ENCODE data around the gene HYI. TPM values are rescaled to one million over a fixed set of nuclear protein-coding genes. Genes with fewer than 3 reads are reported as not detected.

HYI gene
- polyA plus RNA-seq, 1 donor from 2014 or later: 14.8 TPM

GRCh38 chr1:43488165-43488564 is 34.4 kb upstream of the HYI start:
- H3K27ac ChIP-seq (ENCODE audit: low read length): no peak overlapping the region
- peaks cover 3% of the 10 kb centered on the region for H3K9me3 ChIP-seq (ENCODE audit: low read length)
- H3K9me2 ChIP-seq (ENCODE audit: insufficient read depth, low read length): no peaks in the 10 kb centered on the region
- no peak overlapping the region for H3K9ac ChIP-seq (ENCODE audit: low read length)
- TF ChIP-seq EZH2 (IDR thresholded peaks at IDR 0.05; ENCODE audit: borderline replicate concordance, insufficient read depth, low read length, poor library complexity, severe bottlenecking) (no peak), SMC3 (conservative IDR thresholded peaks at IDR 0.05; ENCODE audit: poor library complexity) (no peak), MXI1 (conservative IDR thresholded peaks at IDR 0.05; ENCODE audit: poor library complexity, severe bottlenecking) (no peak), EP300 (conservative IDR thresholded peaks at IDR 0.05; ENCODE audit: poor library complexity, severe bottlenecking) (no peak), TAF1 (IDR thresholded peaks at IDR 0.05; ENCODE audit: low read depth) (no peak), REST (IDR thresholded peaks at IDR 0.05; ENCODE audit: borderline replicate concordance) (no peak)
- H4K20me1 ChIP-seq (ENCODE audit: insufficient read depth): no peaks in the 10 kb centered on the region
- H2AFZ ChIP-seq (ENCODE audit: low read depth, low read length): no peak overlapping the region
- H3K4me3 ChIP-seq (ENCODE audit: low read length): no peak overlapping the region
- H3K79me2 ChIP-seq (replicated peaks; ENCODE audit: insufficient read depth, low read length): no peaks in the 10 kb centered on the region
- H3K36me3 ChIP-seq (ENCODE audit: insufficient read depth, low read length): no peaks in the 10 kb centered on the region
- H3F3A ChIP-seq (ENCODE audit: insufficient read depth, low read length, poor library complexity, severe bottlenecking): no peaks in the 10 kb centered on the region
- H3K4me2 ChIP-seq (ENCODE audit: low read length): no peak overlapping the region
- H3K27me3 ChIP-seq (ENCODE audit: insufficient read depth, low read depth, low read length): no peaks in the 10 kb centered on the region

GRCh38 chr1:43484367-43484766 is 30.6 kb upstream of the HYI start:
- no peaks in the 10 kb centered on the region for H3K79me2 ChIP-seq (replicated peaks; ENCODE audit: insufficient read depth, low read length)
- no peak overlapping the region for H3K4me2 ChIP-seq (ENCODE audit: low read length)
- H3K9me2 ChIP-seq (ENCODE audit: insufficient read depth, low read length): no peaks in the 10 kb centered on the region
- no peak overlapping the region for H2AFZ ChIP-seq (ENCODE audit: low read depth, low read length)
- no peaks in the 10 kb centered on the region for H3K36me3 ChIP-seq (ENCODE audit: insufficient read depth, low read length)
- no peaks in the 10 kb centered on the region for H3K9me3 ChIP-seq (ENCODE audit: low read length)
- no peaks in the 10 kb centered on the region for H3F3A ChIP-seq (ENCODE audit: insufficient read depth, low read length, poor library complexity, severe bottlenecking)
- H3K27ac ChIP-seq (ENCODE audit: low read length): no peak overlapping the region
- H4K20me1 ChIP-seq (ENCODE audit: insufficient read depth): no peaks in the 10 kb centered on the region
- H3K27me3 ChIP-seq (ENCODE audit: insufficient read depth, low read depth, low read length): no peaks in the 10 kb centered on the region
- TF ChIP-seq TAF1 (IDR thresholded peaks at IDR 0.05; ENCODE audit: low read depth): no peak
- TF ChIP-seq MXI1 (conservative IDR thresholded peaks at IDR 0.05; ENCODE audit: poor library complexity, severe bottlenecking): no peak
- TF ChIP-seq EZH2 (IDR thresholded peaks at IDR 0.05; ENCODE audit: borderline replicate concordance, insufficient read depth, low read length, poor library complexity, severe bottlenecking): no peak
- no peak overlapping the region for H3K4me3 ChIP-seq (ENCODE audit: low read length)
- H3K9ac ChIP-seq (ENCODE audit: low read length): no peak overlapping the region

DNA sequence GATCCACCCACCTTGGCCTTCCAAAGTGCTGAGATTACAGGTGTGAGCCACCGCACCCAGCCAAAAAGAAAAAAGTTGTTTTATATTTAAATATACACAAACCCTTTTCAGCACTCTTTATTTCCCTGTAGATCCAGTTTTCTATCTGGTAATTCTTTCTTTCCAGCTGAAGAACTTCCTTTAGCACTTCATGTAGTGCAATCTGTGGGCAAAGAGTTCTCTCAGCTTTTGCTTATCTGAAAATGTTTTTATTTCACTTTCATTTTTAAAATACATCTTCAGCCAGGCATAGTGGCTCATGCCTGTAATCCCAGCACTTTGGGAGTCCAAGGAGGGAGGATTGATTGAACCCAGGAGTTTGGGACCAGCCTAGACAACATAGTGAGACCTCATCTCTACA is 28.5 kb upstream of the HYI start:
- TF ChIP-seq MXI1 (conservative IDR thresholded peaks at IDR 0.05; ENCODE audit: poor library complexity, severe bottlenecking): no peak
- no peak for TF ChIP-seq RAD21 (conservative IDR thresholded peaks at IDR 0.05)
- no peak for TF ChIP-seq SMC3 (conservative IDR thresholded peaks at IDR 0.05; ENCODE audit: poor library complexity)
- no peak for TF ChIP-seq TAF1 (IDR thresholded peaks at IDR 0.05; ENCODE audit: low read depth)
- no peak for TF ChIP-seq POLR2AphosphoS5 (IDR thresholded peaks at IDR 0.05)
- no peak for TF ChIP-seq EP300 (conservative IDR thresholded peaks at IDR 0.05; ENCODE audit: poor library complexity, severe bottlenecking)
- TF ChIP-seq EZH2 (IDR thresholded peaks at IDR 0.05; ENCODE audit: borderline replicate concordance, insufficient read depth, low read length, poor library complexity, severe bottlenecking): no peak
- TF ChIP-seq CTCF (IDR thresholded peaks at IDR 0.05; ENCODE audit: poor library complexity, severe bottlenecking): no peak
- no peak for TF ChIP-seq REST (IDR thresholded peaks at IDR 0.05; ENCODE audit: borderline replicate concordance)
- Histone ChIP-seq H3K36me3 (ENCODE audit: insufficient read depth, low read length) (no peaks in the 10 kb centered on the region), H3K9me2 (ENCODE audit: insufficient read depth, low read length) (no peaks in the 10 kb centered on the region), H3F3A (ENCODE audit: insufficient read depth, low read length, poor library complexity, severe bottlenecking) (no peaks in the 10 kb centered on the region), H3K9me3 (ENCODE audit: low read length) (no peaks in the 10 kb centered on the region), H3K27ac (ENCODE audit: low read length) (no peak overlapping the region), H3K4me3 (ENCODE audit: low read length) (no peak overlapping the region), H4K20me1 (ENCODE audit: insufficient read depth) (no peaks in the 10 kb centered on the region), H2AFZ (ENCODE audit: low read depth, low read length) (no peak overlapping the region), H3K79me2 (replicated peaks; ENCODE audit: insufficient read depth, low read length) (no peaks in the 10 kb centered on the region), H3K4me2 (ENCODE audit: low read length) (no peak overlapping the region), H3K9ac (ENCODE audit: low read length) (no peak overlapping the region), H3K27me3 (ENCODE audit: insufficient read depth, low read depth, low read length) (no peaks in the 10 kb centered on the region)
